ENCODE results near the gene PRICKLE2.

The PRICKLE2 gene

GRCh38 chr3:64209866-64210621 lies 15.2 kb downstream of the PRICKLE2 start:
- DNase-seq (ENCODE audit: low spot score), result no peak
- TF ChIP-seq, protein P1, sequence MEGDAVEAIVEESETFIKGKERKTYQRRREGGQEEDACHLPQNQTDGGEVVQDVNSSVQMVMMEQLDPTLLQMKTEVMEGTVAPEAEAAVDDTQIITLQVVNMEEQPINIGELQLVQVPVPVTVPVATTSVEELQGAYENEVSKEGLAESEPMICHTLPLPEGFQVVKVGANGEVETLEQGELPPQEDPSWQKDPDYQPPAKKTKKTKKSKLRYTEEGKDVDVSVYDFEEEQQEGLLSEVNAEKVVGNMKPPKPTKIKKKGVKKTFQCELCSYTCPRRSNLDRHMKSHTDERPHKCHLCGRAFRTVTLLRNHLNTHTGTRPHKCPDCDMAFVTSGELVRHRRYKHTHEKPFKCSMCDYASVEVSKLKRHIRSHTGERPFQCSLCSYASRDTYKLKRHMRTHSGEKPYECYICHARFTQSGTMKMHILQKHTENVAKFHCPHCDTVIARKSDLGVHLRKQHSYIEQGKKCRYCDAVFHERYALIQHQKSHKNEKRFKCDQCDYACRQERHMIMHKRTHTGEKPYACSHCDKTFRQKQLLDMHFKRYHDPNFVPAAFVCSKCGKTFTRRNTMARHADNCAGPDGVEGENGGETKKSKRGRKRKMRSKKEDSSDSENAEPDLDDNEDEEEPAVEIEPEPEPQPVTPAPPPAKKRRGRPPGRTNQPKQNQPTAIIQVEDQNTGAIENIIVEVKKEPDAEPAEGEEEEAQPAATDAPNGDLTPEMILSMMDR (IDR thresholded peaks at IDR 0.05; ENCODE audit: borderline replicate concordance, control extremely low read depth, extremely low read depth, insufficient read depth, missing control alignments), result no peak
- in situ Hi-C loops (cut with MboI; ENCODE audit: low sequenced_read_pairs, unreplicated experiment), result no loop called here

DNA sequence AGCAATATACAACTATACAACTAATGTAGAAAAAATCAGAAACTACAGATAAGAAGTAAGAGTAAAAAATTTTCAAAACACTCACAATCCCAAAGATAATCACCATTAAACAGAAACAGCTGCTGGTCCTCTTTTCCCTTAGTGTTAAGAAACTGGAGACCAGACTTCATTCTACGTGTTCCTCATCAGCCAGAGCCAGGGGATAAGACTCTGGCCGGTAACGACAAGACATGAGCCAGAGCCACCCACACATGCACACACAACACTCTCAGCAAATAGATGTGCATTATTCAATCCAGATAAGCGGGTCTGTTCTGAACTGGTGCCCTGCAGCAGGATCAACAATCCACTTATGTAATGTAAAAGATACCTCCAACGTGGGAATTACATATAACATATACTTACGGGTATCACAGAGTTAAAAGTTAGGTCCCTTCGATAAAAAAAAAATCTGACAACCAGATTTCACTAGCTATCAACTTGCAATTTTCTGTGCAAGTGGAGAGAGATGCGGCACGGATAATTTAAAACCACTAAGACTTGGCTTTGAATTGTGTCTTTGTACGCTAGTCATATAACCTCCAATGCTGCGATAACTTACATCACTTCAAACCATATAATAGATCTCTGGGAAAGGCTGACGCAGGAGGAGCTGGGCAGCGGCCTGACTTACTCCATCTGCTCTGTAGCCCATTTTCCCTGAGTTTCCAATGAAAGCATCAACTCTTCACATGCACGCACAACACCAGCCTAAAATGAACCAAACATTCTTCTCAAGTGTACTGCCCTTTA lies 17.8 kb downstream of the PRICKLE2 start:
- TF ChIP-seq, protein P1 (IDR thresholded peaks at IDR 0.05; ENCODE audit: borderline replicate concordance, control extremely low read depth, extremely low read depth, insufficient read depth, missing control alignments), result no peak
- DNase-seq (ENCODE audit: low spot score), result no peak
- in situ Hi-C loops (cut with MboI; ENCODE audit: low sequenced_read_pairs, unreplicated experiment), result no loop called here

GRCh38 chr3:64203969-64204908 lies 21.0 kb downstream of the PRICKLE2 start:
- DNase-seq (ENCODE audit: low spot score), result no peak
- in situ Hi-C loops (cut with MboI; ENCODE audit: low sequenced_read_pairs, unreplicated experiment), result no loop called here
- TF ChIP-seq, protein P1 (IDR thresholded peaks at IDR 0.05; ENCODE audit: borderline replicate concordance, control extremely low read depth, extremely low read depth, insufficient read depth, missing control alignments), result no peak

DNA sequence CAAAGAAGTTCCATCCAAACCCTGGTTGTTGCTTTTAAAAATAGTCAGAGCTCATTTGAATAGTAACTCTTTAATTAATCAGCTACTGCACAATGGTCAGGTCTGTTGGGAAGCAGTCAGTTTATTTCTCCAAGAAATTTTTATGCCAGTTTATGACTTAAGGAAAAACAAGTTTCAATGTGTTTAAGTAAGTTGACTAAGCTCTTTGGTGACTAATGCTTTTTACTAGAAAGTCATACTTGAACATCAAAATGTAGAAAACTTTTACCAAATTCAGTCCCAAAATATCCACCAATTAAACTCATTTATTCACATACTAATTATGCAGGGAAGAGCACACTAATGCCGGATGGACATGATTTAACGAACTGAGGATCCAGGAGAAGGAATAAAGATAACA lies 22.1 kb downstream of the PRICKLE2 start:
- DNase-seq (ENCODE audit: low spot score), result no peak
- TF ChIP-seq, protein P1 (IDR thresholded peaks at IDR 0.05; ENCODE audit: borderline replicate concordance, control extremely low read depth, extremely low read depth, insufficient read depth, missing control alignments), result no peak
- in situ Hi-C loops (cut with MboI; ENCODE audit: low sequenced_read_pairs, unreplicated experiment), result no loop called here

- TF ChIP-seq, protein P1 (IDR thresholded peaks at IDR 0.05; ENCODE audit: borderline replicate concordance, control extremely low read depth, extremely low read depth, insufficient read depth, missing control alignments), result no peak
- DNase-seq (ENCODE audit: low spot score), result no peak
- in situ Hi-C loops (cut with MboI; ENCODE audit: low sequenced_read_pairs, unreplicated experiment), result no loop called here
These were observed 25.3 kb downstream of the PRICKLE2 start for GRCh38 chr3:64199932-64200331.

All from GM13976 (cell line).